Left hindlimb (tissue), 1 donor: ENCODE data around the gene CBLC.

Source experiments
- DNase-seq: peaks from one replicate; pipeline ENCODE4 v3.0.0-alpha.2; 2018

CBLC gene

DNA sequence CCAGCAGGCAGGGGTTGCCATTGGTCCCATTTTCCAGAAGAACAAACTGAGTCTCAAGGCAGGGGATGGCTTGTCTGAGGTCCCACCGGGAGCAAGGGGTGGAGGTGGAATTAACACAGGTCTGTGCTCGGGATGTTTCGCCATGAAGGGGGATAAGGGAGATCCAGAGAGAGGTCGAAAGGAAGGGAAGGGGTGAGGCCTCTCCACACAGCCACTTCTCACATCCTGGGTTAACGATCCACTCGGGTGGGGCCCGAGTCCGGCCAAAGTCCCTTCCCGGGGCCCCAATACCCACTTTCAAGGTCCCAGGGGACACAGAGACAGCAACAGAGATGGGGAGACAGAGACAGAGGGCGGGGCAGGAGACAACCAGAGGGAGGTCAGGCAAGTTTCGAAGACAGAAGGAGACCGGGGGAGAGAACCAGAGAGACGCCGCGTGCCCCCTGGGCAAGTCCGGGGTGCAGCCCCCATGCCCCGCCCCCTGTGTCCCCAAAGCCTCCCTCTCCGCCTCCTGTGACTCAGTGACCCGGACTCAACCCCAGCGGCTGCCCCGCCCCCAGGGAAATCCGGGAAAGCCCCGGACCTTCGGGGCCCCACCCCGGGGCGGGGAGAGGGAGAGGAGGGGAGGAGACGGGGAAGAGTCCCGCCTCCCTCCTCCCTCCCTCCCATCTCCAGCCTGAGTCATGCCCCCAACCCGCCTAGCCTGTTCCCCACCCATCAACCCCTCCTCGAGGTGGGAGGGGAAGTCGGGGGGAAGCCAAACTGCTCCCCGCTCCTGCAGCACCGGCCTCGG lies 30.5 kb upstream of the CBLC start:
- DNase-seq: peak; percentile 93

DNA sequence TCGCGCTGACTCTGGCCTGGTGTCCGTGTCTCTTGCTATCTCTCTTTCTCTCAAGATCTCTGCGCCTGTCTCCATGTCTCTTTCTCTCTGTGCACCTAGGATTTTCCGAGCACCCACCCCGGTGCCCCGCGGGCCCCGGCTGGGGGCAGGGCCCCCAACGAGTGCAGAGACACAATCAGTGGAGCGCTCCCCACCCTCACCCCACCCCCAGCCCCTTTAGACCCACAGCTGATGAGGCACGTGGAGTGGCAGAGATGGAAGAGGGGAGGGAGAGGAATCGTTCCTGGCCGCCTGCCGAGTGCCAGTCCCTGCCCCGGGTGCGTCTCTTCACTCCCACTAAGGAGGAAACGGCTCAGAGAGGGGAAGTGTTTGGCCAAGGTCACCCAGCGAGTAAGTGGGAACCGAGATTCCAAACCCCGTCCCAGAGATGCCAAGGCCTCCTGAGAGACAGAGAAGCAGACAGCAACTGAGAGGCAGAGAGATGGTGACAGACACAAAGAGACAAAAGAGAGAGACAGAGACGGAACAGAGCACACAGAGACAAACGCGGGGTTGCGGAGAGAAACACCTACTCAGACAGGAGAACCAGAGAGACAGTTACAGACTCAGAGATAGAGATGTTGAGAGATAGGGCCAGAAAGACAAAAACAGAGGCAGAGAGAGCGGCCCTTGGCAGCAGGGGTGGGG lies 29.8 kb upstream of the CBLC start:
- peak; percentile 74 for DNase-seq

DNA sequence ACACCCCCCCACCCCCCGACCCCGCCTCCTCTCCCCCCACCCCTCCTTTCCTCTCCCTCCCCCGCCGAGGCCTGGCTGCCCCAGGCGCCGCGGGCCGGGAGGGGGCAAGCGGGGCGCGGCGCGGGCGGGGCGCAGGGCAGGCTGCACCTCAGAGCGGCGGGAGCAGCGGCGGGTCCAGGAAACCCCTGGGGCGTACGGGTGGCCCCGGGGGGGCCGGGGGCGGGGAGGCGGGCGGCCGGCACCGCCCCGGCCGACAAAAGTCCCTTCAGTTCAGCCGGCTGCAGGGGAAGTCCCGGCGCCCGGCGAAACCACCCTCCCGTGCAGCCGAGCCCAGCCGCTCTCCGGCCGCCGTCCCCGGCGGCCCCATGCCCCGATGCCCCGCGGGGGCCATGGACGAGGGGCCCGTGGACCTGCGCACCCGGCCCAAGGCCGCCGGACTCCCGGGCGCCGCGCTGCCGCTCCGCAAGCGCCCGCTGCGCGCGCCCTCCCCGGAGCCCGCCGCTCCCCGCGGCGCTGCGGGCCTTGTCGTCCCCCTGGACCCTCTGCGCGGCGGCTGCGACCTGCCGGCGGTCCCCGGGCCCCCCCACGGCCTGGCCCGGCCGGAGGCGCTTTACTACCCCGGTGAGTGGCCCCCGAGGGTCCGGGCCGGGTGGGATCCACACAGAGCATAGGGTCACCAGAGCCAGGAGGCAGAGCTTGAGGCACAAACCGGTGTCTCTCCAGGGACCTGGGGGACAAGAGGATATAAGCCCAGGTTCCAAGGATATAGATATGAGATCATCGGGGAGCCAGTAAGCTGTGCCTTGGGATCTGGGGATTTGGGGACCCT lies 29.1 kb upstream of the CBLC start, which contains the start of gene BCL3:
Gene BCL3 (plus strand): TSS at position 283 of the 829 bp plus-strand sequence. CDS start 83 bp downstream, at position 366.
- DNase-seq: peak; percentile 74

DNA sequence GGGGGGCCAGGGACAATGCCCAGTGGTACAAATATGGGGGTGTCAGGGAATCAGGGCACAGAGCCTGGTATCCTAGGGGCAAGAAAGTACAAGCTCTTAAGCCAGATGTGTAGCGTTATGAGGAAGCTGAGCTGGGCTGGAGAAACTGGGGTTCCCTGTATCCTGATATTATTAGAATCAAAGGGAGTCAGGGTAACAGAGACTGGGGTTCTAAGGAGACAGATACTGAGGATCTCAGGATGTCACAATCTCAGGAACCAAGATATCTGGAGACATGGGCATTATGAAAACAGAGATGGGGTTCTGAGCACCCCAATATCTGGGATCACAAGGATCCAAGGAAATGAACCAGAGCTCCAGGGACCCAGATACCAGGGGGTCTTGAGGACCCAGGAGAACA lies 28.4 kb upstream of the CBLC start:
- no peak for DNase-seq

DNA sequence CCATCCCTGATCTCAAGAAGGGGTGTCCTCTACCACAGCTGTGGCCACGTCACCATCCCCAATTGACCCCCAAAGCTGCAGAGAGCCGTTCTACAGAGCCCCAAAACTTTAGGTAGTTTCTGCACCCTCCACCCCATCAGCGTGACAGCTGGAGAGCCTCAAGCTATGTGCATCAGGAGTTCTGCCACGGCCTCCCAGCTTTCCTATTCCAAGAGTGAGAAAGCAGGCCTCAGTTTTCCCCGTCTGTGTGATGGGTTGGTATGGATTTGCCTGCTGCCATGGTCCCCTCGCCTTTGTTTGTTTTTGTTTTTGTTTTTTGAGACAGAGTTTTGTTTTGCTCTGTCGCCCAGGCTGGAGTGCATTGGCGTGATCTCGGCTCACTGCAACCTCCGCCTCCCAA lies 27.7 kb upstream of the CBLC start:
- DNase-seq: no peak

DNA sequence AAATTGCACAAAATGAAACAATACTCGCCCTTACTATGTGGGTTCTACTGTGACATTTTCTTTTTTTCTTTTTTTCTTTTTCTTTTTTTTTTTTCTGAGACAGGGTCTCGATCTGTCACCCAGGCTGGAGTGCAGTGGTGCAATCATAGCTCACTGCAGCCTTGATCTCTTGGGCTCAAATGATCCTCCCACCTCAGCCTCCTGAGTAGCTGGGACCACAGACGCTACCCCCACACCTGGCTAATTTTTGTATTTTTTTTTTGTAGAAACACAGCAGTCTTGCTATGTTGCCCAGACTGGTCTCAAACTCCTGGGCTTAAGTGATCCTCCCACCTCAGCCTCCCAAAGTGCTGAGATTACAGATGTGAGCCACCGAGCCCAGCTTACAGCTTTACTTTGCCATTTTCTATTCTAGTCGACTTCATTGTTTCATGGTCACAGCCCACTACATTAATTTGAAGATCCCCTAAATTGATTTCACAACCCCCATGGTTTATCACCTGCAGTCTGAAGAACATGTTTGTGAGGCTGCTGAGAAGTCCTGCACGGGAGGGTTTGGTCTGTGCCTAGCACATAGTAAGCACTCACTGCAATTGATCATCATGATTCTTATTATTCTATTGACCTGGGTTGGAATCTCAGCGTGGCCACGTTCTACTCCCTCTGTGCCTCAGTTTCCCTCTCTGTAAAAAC lies 25.4 kb upstream of the CBLC start:
- no peak for DNase-seq

DNA sequence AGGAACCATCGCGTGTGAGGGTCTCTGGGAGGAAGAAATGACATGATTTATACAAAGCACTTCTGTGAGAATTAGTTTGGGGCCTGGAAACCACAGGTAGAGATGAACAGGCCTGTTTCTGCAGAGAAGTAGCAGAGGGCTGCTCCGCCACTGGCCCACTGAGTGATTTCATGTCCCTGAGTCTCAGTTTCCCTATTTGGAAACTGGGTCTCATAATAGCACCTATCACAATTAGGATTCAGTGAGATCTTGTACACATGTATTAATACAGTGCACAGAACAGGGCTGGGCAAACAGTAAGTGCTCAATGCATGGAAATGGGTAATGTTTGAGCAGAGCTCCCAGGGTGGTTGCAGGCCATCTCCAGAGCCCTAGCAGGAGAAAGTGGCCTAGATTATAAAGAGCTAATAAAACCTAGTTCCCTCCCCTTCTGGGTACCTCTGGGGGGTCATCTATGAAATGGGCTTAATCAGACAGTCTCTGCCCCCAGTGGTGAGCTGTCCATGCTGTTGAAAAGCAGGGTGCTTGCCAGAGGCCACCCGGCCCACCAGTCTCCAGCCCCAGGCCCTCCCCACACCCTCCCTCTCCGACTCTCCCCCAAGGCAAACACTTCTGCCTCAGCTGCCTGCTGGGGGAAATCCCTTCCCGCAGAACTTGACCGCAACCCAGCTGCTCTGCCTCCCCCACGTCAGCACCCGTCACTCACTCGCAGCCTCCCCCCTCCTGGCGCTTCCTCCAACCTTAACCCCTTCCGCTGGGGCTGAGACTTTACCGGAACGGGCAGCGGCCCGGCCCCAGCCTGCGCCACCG lies 24.7 kb upstream of the CBLC start:
- peak; percentile 93 for DNase-seq

DNA sequence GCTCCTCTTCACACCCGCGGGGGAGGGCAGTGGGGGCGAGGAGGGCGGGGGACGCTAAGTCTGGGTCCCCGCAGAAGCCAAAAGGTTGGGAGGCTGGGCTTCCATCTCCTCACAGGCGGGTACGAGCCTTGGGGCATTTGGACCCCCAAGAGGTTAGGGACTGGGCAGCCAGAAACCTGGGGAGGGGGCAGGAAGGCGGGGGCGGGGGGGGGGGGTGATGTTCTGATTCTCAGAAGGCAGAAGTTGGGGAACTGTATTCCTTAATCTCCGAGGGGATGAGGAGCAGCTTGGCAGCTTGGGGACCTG lies 24.1 kb upstream of the CBLC start:
- DNase-seq: no peak

DNA sequence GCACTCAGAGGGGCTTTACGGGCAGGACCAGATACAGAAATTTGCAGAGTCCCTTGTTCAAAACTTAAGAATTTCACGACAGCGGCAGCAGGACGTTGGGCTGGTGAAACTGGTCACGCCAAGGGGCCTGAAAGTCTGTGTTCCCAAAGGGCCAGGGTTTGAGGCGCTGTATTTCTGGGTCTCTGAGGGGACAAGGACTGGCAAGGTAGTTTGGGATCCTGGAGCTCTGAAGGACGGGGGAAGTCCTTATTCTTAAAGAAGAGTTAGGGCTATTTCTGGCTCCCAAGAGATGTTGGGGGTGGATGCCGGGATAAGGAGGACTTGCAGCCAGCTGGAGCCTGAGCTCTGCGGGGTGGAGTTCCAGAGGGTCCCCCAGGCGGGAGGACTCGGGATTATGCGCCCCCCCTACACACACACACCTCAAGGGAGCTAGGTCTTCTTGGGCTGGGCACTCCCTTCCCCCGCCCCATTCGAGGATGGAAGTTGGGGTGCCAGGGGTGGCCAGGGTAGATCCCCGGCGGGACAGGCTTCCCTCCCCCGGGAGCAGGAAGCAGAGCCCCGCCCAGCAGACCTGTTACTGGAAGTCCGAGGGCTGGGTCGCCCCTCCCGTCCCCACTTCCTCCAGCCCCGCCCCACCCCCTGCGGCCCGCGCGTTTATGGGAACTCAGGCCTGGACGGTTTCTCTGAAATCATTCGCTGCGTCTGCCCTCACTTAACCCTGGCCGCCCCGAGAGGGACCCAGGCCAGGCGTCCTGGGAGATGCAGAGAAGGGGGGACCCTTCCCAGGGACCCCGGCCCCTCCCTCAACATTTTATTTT lies 23.5 kb upstream of the CBLC start:
- peak; percentile 85 for DNase-seq

DNA sequence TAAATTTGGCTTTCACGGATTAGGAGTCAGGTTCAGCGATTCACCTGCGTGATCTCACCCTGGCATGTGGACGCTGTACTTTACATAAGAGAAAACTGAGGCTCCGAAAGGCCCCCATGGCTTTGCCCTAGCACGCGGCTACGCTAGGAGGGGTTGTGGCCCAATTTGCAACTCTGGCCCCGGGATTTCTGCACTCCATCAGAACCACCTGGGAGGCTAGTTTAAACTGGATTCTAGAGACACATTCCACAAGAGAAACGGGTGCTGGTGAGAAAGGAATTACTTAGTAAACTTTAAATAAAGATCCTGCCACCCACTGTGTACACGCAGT lies 23.0 kb upstream of the CBLC start:
- no peak for DNase-seq

DNA sequence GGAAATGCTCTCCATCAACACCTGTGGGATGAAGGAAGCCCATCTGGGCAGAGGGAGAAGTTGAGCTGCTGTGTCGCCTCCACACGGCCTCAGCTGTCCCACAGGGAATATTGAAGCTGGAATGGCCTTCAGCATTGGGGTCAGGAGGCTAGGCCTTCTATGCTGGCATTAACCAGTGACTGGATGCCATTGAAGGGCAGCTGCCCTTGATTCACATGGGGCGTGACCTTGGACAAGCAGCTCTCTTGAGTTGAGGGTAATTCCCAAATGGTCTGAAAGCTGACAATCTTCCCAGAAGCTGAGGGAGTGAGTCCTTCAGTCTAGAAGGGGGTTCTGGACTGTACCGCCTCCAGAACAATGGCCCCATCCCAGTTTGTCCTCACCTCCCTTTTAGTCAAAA lies 22.5 kb upstream of the CBLC start:
- DNase-seq: no peak

DNA sequence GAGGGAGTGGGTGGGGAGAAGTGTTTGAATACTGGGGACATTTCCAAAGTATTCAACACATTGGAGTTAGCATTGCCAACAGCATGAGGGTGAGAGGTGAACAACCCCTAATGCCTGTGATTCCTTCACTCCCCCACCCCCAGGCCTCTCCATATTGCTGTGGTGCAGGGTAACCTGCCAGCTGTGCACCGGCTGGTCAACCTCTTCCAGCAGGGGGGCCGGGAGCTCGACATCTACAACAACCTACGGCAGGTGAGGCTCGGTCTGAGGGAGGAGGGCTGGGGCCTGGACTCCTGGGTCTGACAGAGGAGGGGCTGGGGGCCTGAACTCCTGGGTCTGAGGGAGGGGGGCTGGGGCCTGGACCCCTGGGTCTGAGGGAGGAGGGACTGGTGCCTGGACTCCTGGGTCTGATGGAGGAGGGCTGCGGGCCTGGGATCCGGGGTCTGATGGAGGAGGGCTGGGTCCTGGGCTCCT lies 21.6 kb upstream of the CBLC start:
- no peak for DNase-seq

DNA sequence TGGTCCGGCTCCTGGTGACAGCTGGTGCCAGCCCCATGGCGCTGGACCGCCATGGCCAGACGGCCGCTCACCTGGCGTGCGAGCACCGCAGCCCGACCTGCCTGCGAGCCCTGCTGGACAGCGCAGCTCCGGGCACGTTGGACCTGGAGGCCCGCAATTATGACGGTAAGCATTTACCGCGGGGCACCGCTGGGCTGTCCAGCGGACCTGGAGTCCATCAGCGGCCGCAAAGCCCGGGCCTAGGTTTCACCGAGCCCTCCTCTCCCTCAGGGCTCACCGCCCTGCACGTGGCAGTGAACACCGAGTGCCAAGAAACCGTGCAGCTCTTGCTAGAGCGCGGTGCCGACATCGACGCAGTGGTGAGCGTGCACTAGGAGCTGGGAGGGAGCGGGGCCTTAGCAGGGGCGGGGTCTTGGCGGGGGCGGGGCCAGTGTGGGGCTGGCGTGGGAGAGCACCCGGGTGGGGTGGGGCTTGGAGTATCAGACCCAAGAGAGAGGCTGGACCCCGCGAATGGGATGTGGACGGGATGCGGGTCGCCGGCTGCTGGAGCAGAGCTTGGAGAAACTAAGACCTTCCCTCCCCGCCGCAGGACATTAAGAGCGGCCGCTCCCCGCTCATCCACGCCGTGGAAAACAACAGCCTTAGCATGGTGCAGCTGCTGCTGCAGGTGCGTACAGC lies 20.5 kb upstream of the CBLC start:
- peak; percentile 89 for DNase-seq

DNA sequence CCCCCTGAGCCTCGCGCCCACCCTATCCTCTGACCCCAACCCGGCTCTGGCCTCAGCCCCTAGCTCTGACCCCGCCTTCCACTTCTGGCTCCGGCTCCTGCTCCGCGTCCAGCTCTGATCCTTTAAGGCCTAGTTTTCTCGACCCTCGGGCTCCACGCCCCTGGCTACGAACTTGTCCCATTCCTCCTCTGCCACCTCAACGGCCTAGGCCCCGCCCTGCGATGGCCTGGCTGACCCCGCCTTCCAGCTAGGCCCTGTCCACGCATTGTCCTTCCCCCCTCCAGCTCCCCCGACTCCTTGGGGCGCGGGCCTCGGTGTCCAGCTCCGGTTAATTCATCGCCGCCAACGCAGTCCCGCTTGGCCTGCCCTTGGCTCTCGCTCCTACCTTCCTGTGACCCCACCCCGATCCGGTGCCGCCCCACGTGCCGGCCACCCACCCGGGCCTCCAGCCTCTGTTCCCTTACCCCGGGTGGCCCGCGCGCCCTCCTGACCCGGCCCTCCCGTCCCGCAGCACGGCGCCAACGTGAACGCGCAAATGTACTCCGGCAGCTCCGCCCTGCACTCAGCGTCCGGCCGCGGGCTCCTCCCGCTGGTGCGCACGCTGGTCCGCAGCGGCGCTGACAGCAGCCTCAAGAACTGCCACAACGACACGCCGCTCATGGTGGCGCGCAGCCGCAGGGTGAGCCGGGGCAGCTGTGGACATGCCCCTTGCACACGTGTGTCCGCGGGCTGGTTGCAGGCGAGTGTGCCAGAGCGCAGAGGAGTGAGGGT lies 19.8 kb upstream of the CBLC start:
- peak; percentile 83 for DNase-seq

DNA sequence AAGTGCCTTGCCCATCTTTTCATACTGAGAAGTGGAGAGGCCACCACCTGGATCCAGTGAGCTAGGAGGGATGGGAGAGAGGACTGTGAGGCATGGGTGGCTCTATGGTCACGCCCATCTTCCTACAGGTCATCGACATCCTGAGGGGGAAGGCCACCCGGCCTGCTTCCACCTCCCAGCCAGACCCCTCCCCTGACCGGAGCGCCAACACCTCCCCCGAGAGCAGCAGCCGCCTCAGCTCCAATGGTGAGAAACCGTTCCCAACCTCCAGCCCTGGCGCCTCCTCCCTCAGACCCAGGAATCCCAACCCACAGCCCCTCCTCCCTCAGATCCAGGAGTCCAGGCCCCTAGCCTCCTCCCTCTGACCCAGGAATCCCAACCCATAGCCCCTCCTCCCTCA lies 19.1 kb upstream of the CBLC start:
- no peak for DNase-seq

DNA sequence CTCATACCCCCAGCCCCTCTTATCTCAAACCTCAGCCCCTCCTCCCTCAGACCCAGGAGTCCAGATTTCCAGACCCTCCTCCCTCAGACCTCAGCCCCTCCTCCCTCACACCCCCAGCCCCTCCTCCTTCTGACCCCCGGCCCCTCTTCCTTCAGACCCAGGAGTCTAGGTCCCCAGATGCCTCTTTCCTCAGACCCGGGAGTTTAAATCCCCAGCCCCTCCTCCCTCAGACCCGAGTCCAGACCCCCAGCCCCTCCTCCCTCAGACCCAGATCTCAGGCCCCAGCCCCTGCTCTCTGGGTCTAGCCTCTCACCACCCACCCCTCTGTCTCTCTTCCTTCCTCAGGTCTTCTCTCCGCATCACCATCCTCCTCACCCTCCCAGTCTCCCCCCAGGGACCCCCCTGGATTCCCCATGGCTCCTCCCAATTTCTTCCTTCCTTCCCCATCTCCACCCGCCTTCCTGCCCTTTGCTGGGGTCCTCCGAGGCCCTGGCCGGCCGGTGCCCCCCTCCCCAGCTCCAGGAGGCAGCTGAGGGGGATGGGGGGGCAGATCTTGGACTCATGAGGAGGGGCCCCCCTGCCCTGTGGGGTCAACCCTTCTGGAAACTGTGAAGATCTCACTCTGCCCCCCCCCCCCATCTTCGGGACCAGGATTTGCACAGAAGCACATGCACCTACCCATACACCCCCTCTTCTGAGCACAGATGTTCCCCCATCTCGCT lies 18.4 kb upstream of the CBLC start:
- DNase-seq: no peak

DNA sequence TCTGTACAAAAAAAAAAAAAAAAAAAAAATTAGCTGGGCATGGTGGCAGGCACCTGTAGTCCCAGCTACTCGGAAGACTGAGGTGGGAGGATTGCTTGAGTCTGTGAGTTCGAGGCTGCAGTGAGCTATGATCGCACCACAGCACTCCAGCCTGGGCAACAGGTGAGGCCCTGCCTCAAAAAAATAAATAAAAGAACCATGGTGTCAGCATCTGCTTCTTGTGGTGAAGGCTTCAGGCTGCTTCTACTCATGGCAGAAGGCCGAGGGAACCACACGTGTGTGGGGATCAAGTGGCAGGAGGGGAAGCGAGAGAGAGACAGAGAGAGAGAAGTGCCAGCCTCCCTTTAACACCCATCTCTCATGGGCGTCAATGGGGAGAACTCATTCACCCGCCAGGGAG lies 15.7 kb upstream of the CBLC start:
- DNase-seq: no peak

DNA sequence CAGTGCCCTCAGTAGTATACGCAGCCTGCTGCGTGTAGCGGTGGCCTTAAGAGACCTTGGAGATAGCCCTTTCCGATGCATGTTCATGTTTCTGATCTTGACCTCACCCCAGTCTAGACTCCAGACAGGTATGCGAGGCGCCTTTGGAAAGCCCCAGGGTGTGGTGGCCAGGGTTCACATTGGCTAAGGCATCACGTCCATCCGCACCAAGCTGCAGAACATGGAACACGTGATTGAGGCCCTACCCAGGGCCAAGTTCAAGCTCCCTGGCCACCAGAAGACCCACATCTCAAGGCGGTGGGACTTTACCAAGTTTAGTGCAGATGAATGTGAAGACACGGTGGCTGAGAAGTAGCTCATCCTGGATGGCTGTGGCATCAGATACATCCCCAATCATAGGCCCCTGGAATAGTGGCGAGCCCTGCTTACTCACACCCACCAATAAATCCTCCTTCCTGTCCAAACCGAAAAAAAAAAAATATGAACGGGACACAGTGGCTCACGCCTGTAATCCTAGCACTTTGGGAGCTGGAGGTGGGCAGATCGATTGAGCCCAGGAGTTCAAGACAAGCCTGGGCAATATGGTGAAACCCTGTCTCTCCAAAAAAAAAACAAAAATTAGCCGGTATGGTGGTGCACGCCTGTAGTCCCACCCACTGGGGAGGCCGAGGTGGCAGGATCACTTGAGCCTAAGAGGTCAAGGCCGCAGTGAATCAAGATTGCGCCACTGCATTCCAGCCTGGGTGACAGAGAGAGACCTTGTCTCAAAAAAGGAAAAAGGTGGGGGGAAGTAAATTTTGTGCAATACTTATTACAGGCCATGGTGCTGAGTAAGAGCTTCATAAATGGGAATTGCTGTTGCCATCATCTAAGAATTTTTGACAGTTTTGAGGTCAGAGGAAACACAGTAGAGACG lies 12.4 kb upstream of the CBLC start:
- DNase-seq: no peak
